IMR-90 (cell line): Measurements from ENCODE around the gene ITIH5. TPM values are rescaled to one million over a fixed set of nuclear protein-coding genes. Genes with fewer than 3 reads are reported as not detected.

Experiments used
- ATAC-seq: fragments of 200-7000 bp; cut with Tn5 transposase; 2 replicates; pipeline ENCODE4 v1.9.1; 2020; ENCODE audit warnings: low read depth, mild to moderate bottlenecking, moderate library complexity
- BruUV-seq: library from RNA; stranded (reverse); fragments of 400-500 nt; replicated peaks from 2 replicates; lab custom pipeline; 2021; lab: Mats Ljungman, UMichigan
- CTCF ChIA-PET: fragments of 300-600 bp; formaldehyde crosslinking; extraction: SDS; loops from one replicate; lab custom pipeline; 2021; ENCODE audit warnings: antibody characterized with exemption; lab: Yijun Ruan, JAX
- POLR2A ChIA-PET: fragments of 300-600 bp; sonication (Branson Sonifier 250); formaldehyde crosslinking; loops from one replicate; lab custom pipeline; 2022; ENCODE audit warnings: antibody characterized with exemption; ENCODE audit not compliant: unreplicated experiment; lab: Charles Lee
- DNase-seq: peaks from one replicate; pipeline ENCODE4 v3.0.0; 2013
- H2AFZ ChIP-seq: replicated peaks from 2 replicates; pipeline ENCODE3; 2013; ENCODE audit warnings: low read length, mild to moderate bottlenecking; ENCODE audit not compliant: poor library complexity
- H2AK5ac ChIP-seq: 2 replicates; pipeline ENCODE4 v1.6.1; 2013; ENCODE audit warnings: low read depth, low read length, inconsistent platforms
- H2AK9ac ChIP-seq: replicated peaks from 2 replicates; pipeline ENCODE3; 2013; ENCODE audit warnings: mild to moderate bottlenecking, low read depth, low read length, moderate library complexity; ENCODE audit not compliant: poor library complexity
- H2BK120ac ChIP-seq: 2 replicates; pipeline ENCODE4 v1.6.1; 2013; ENCODE audit warnings: low read depth, low read length, inconsistent platforms
- H2BK15ac ChIP-seq: 3 replicates; pipeline ENCODE4 v1.6.1; 2013; ENCODE audit warnings: low read depth, low read length, inconsistent platforms
- H2BK20ac ChIP-seq: 2 replicates; pipeline ENCODE4 v1.6.1; 2013; ENCODE audit warnings: low read depth, mild to moderate bottlenecking, inconsistent platforms, low read length, moderate library complexity
- H2BK5ac ChIP-seq: 2 replicates; pipeline ENCODE4 v1.6.1; 2013; ENCODE audit warnings: mild to moderate bottlenecking, low read depth, low read length, inconsistent platforms; ENCODE audit not compliant: poor library complexity, severe bottlenecking
- H3K14ac ChIP-seq: replicated peaks from 2 replicates; pipeline ENCODE4 v1.6.1; 2013; ENCODE audit warnings: low read depth, low read length, inconsistent platforms
- H3K18ac ChIP-seq: 2 replicates; pipeline ENCODE4 v1.6.1; 2013; ENCODE audit warnings: low read depth, low read length, control low read depth
- H3K23ac ChIP-seq: 2 replicates; pipeline ENCODE4 v1.6.1; 2013; ENCODE audit warnings: low read depth, low read length, inconsistent platforms
- H3K27ac ChIP-seq: 2 replicates; pipeline ENCODE4 v1.5.1; 2013; ENCODE audit warnings: mild to moderate bottlenecking, control low read depth, low read length; ENCODE audit not compliant: insufficient read depth
- H3K27me3 ChIP-seq: 2 replicates; pipeline ENCODE4 v1.6.1; 2013; ENCODE audit warnings: low read length; ENCODE audit not compliant: control insufficient read depth, insufficient read depth
- H3K36me3 ChIP-seq: 2 replicates; pipeline ENCODE4 v1.6.1; 2013; ENCODE audit warnings: low read length, mixed read lengths; ENCODE audit not compliant: control insufficient read depth, insufficient read depth
- H3K4ac ChIP-seq: 2 replicates; pipeline ENCODE4 v1.6.1; 2013; ENCODE audit warnings: low read depth, low read length, inconsistent platforms
- H3K4me1 ChIP-seq: 2 replicates; pipeline ENCODE4 v1.6.1; 2013; ENCODE audit warnings: low read length, mixed read lengths; ENCODE audit not compliant: control insufficient read depth, insufficient read depth
- H3K4me2 ChIP-seq: 2 replicates; pipeline ENCODE4 v1.6.1; 2013; ENCODE audit warnings: low read depth, mild to moderate bottlenecking, control low read depth, low read length, moderate library complexity
- H3K4me3 ChIP-seq: 2 replicates; pipeline ENCODE4 v1.5.1; 2013; ENCODE audit warnings: low read depth, mild to moderate bottlenecking, control low read depth, low read length, moderate library complexity; ENCODE audit not compliant: insufficient read depth
- H3K56ac ChIP-seq: 2 replicates; pipeline ENCODE4 v1.6.1; 2013; ENCODE audit warnings: low read length, inconsistent platforms; ENCODE audit not compliant: insufficient read depth; ENCODE audit errors: extremely low read depth
- H3K79me1 ChIP-seq, 2 experiments: 2 replicates each; pipeline ENCODE4 v1.6.1; 2013; ENCODE audit warnings: low read length in 2 of 2, inconsistent platforms in 1 of 2, low read depth in 1 of 2
- H3K9ac ChIP-seq: 2 replicates; pipeline ENCODE4 v1.6.1; 2013; ENCODE audit warnings: low read depth, low read length, control low read depth
- H3K9me1 ChIP-seq: 2 replicates; pipeline ENCODE4 v1.6.1; 2013; ENCODE audit warnings: low read length, inconsistent platforms; ENCODE audit not compliant: insufficient read depth
- H3K9me3 ChIP-seq: 2 replicates; pipeline ENCODE4 v1.6.1; 2013; ENCODE audit warnings: low read length; ENCODE audit not compliant: control insufficient read depth, insufficient read depth
- H4K20me1 ChIP-seq: 2 replicates; pipeline ENCODE4 v1.6.1; 2013; ENCODE audit warnings: low read length, inconsistent platforms; ENCODE audit not compliant: insufficient read depth
- H4K5ac ChIP-seq: 2 replicates; pipeline ENCODE4 v1.6.1; 2013; ENCODE audit warnings: mild to moderate bottlenecking, low read depth, low read length, control low read depth
- H4K8ac ChIP-seq, 2 experiments: 2 replicates each; pipeline ENCODE4 v1.6.1; 2013; ENCODE audit warnings: low read depth in 2 of 2, low read length in 2 of 2, control low read depth in 1 of 2, inconsistent platforms in 1 of 2
- H4K91ac ChIP-seq: 2 replicates; pipeline ENCODE4 v1.6.1; 2013; ENCODE audit warnings: low read depth, low read length, inconsistent platforms; ENCODE audit not compliant: insufficient read depth
- BHLHE40 ChIP-seq: fragments of 150-350 bp; IDR thresholded peaks from 2 replicates; pipeline ENCODE4 v1.6.1; 2016; ENCODE audit warnings: mild to moderate bottlenecking, low read depth, low read length
- CTCF ChIP-seq: conservative IDR thresholded peaks from 2 replicates; pipeline ENCODE4 v1.5.1; 2012; ENCODE audit warnings: mild to moderate bottlenecking, low read depth, low read length, improper control_type of control experiment
- ELK1 ChIP-seq: fragments of 150-350 bp; IDR thresholded peaks from 2 replicates; pipeline ENCODE4 v1.6.1; 2016; ENCODE audit warnings: low read depth, mild to moderate bottlenecking, low read length, moderate library complexity, borderline replicate concordance
- RAD21 ChIP-seq: IDR thresholded peaks from 2 replicates; pipeline ENCODE4 v1.6.1; 2012; ENCODE audit warnings: low read length, improper control_type of control experiment
- RCOR1 ChIP-seq: IDR thresholded peaks from 2 replicates; pipeline ENCODE4 v1.6.1; 2012; ENCODE audit warnings: mild to moderate bottlenecking, low read length, improper control_type of control experiment; ENCODE audit not compliant: insufficient replicate concordance
- RFX5 ChIP-seq: IDR thresholded peaks from 2 replicates; pipeline ENCODE4 v1.8.0; 2012; ENCODE audit warnings: low read depth, mild to moderate bottlenecking, low read length, moderate library complexity
- WGBS, 2 experiments: methylation state at CpG; one replicate each; pipeline versions ENCODE4 v1.1.5 to v1.1.7; 2013; ENCODE audit warnings: missing lambda C conversion rate in 2 of 2; ENCODE audit not compliant: insufficient read length in 1 of 2; ENCODE audit errors: extremely low coverage in 2 of 2; 5-methylcytosine and 5-hydroxymethylcytosine counted together
- dilution Hi-C: fragments of 300-500 bp; cut with HindIII; formaldehyde crosslinking; loops from one replicate; pipeline ENCODE4 v1.14.3; 2018; ENCODE audit warnings: low sequenced_read_pairs; ENCODE audit not compliant: unreplicated experiment
- in situ Hi-C: fragments of 300-500 bp; cut with MboI; formaldehyde crosslinking; loops from 3 replicates; pipeline ENCODE4 v1.14.3; 2019; ENCODE audit warnings: low sequenced_read_pairs, inconsistent platforms, mixed read lengths
- intact Hi-C: fragments of 100-400 bp; cut with micrococcal nuclease; formaldehyde crosslinking; loops from 2 replicates; pipeline ENCODE4 v1.10.0; 2022
- polyA plus RNA-seq, 3 experiments: library from polyadenylated mRNA; depleted of rRNA; stranded (reverse); fragments of >200 nt; gene quantifications; 2 replicates each; pipeline ENCODE4 v1.2.3, GENCODE V29; 2012; ENCODE audit warnings: low replicate concordance in 1 of 3
- total RNA-seq: library from RNA; depleted of rRNA; stranded (reverse); fragments of >200 nt; gene quantifications from 2 replicates; pipeline ENCODE4 v1.2.3, GENCODE V29; 2012

The ITIH5 gene
- total and polyA plus RNA-seq, 2 of the 4 experiments (the other 2 are of a cell fraction): under 0.01 to 0.07 TPM

GRCh38 chr10:7529638-7530037, 137.1 kb downstream of the ITIH5 start:
- H2AFZ ChIP-seq: no peak overlapping the region
- H3K4me1 ChIP-seq: no peaks in the 10 kb centered on the region
- H3K18ac ChIP-seq: no peak overlapping the region
- dilution Hi-C loops: no loop called here
- H3K56ac ChIP-seq: no peak overlapping the region
- no peak overlapping the region for H3K27ac ChIP-seq
- ATAC-seq: no peak
- H2BK20ac ChIP-seq: no peak overlapping the region
- intact Hi-C loops: loop anchor here (2.0 to 5.0 kb wide), 3 partner anchors 223 to 1679 kb away; no protein-coding TSS in a partner anchor
- no peak overlapping the region for H2BK120ac ChIP-seq
- H2BK15ac ChIP-seq: no peak overlapping the region
- H4K5ac ChIP-seq: no peak overlapping the region
- H2AK5ac ChIP-seq: no peak overlapping the region
- DNase-seq: no peak
- BruUV-seq: no TSS peak
- H3K79me1 ChIP-seq: no peaks in the 10 kb centered on the region
- POLR2A ChIA-PET: no interaction called here
- no peak overlapping the region for H3K4me3 ChIP-seq
- no peaks in the 10 kb centered on the region; the same call in 1 of the 2 replicates for H3K27me3 ChIP-seq
- H4K91ac ChIP-seq: no peak overlapping the region
- CTCF ChIA-PET: interaction anchor here (2.5 kb wide), 1 partner anchor 157 kb away, joined by 9 read pairs; no protein-coding TSS in a partner anchor
- H4K8ac ChIP-seq: no peak overlapping the region
- no CpG with 5 or more reads among the region's 7 CpGs for WGBS, 2 experiments
- H3K14ac ChIP-seq: no peak overlapping the region
- no peaks in the 10 kb centered on the region for H4K20me1 ChIP-seq
- no peaks in the 10 kb centered on the region for H3K9me3 ChIP-seq
- no peak overlapping the region for H2BK5ac ChIP-seq
- no peak overlapping the region for H3K4me2 ChIP-seq
- no peak overlapping the region for H3K9ac ChIP-seq
- no peak for TF ChIP-seq RFX5
- 0 out of 2 replicates have a peak, but pooled peaks have one; percentile 6 for TF ChIP-seq CTCF
- no peak for TF ChIP-seq BHLHE40
- TF ChIP-seq RAD21: no peak
- TF ChIP-seq RCOR1: no peak
- no peak for TF ChIP-seq ELK1
- no peaks in the 10 kb centered on the region for H3K36me3 ChIP-seq
- H2AK9ac ChIP-seq: no peak overlapping the region
- H3K9me1 ChIP-seq: no peaks in the 10 kb centered on the region
- no peak overlapping the region for H3K23ac ChIP-seq
- in situ Hi-C loops: no loop called here
- no peak overlapping the region for H3K4ac ChIP-seq
